Mesangial cell (primary cell): Measurements from ENCODE around the gene TMEM174. TPM values are rescaled to one million over a fixed set of nuclear protein-coding genes. Genes with fewer than 3 reads are reported as not detected.

Experiments
- total RNA-seq: library from RNA; depleted of rRNA; stranded (reverse); fragments of >200 nt; gene quantifications from 2 replicates; pipeline ENCODE4 v1.2.3, GENCODE V29; 2015

Gene TMEM174
- total RNA-seq = 0.13 TPM in 1 of 2 replicates, not detected in the other

DNA sequence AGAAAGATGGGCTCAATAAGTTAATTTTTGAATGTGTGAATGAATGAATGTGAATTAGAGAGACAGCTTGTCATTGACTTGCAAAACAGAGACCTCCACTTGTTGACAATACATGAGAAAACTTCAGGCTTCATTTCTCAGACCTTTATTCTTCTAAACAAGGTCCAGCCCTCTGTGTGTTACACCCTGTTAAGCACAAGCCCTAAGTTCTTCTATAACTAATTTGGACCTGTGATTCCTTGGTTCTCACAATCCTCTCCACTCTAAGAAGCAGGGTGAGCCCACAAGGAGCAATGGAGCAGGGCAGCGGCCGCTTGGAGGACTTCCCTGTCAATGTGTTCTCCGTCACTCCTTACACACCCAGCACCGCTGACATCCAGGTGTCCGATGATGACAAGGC is at the start of gene TMEM174:
TSS of gene TMEM174 (plus strand) at position 243 of the 400 bp plus-strand sequence. CDS start at position 294, 51 bp downstream.

Other genes with a start within 250 kb of the TMEM174 start
- 8.1 and 9.3 TPM in 2 replicates for gene FCHO2, start 217.2 kb upstream of the TMEM174 start, total RNA-seq
- gene TMEM171, start 52.6 kb upstream of the TMEM174 start, total RNA-seq = 8.1 and 9.1 TPM in 2 replicates